Panc1 (cell line): ENCODE measurements around the gene NTM.

Experiments
- CTCF ChIP-seq: fragments of 450-650 bp; IDR thresholded peaks from 2 replicates; pipeline ENCODE4 v1.5.1; 2017; ENCODE audit warnings: mild to moderate bottlenecking
- POLR2AphosphoS5 ChIP-seq: IDR thresholded peaks from 2 replicates; pipeline ENCODE4 v1.6.1; 2012; ENCODE audit warnings: mild to moderate bottlenecking, low read depth, low read length, moderate library complexity
- SIN3A ChIP-seq: IDR thresholded peaks from 2 replicates; pipeline ENCODE4 v1.6.1; 2012; ENCODE audit warnings: low read depth, mild to moderate bottlenecking, low read length, moderate library complexity, borderline replicate concordance; ENCODE audit not compliant: insufficient read depth

- TF ChIP-seq CTCF (no peak), POLR2AphosphoS5 (no peak), SIN3A (no peak)
Measured at GRCh38 chr11:131331546-131331945, 38.9 kb upstream of the NTM start.
